Type B pancreatic cell (in vitro differentiated cells): ENCODE data around the gene C6orf89. TPM values are rescaled to one million over a fixed set of nuclear protein-coding genes. Genes with fewer than 3 reads are reported as not detected.
"Not testable (repeated sequence)": the region's sequence is repeated elsewhere in the genome, so short reads cannot be mapped to it uniquely, and the experiment has no call there.

Experiments used
- DNase-seq: peaks from one replicate; pipeline ENCODE4 v3.0.0; 2021; ENCODE audit warnings: mixed read lengths; ENCODE audit not compliant: unreplicated experiment; ENCODE audit errors: extremely low spot score
- H3K27ac Mint-ChIP-seq: 2 replicates; pipeline ENCODE4 v1.8.0; 2021; ENCODE audit warnings: mild to moderate bottlenecking, mixed read lengths
- H3K27me3 Mint-ChIP-seq: 2 replicates; pipeline ENCODE4 v1.8.0; 2021; ENCODE audit warnings: mixed read lengths
- H3K36me3 Mint-ChIP-seq: 2 replicates; pipeline ENCODE4 v1.8.0; 2021; ENCODE audit warnings: mixed read lengths
- H3K4me1 Mint-ChIP-seq: one replicate; pipeline ENCODE4 v1.8.0; 2021; ENCODE audit warnings: mixed read lengths; ENCODE audit not compliant: unreplicated experiment
- H3K4me3 Mint-ChIP-seq: 2 replicates; pipeline ENCODE4 v1.8.0; 2021; ENCODE audit warnings: mild to moderate bottlenecking, mixed read lengths
- H3K9me3 Mint-ChIP-seq: 2 replicates; pipeline ENCODE4 v1.8.0; 2021; ENCODE audit warnings: mixed read lengths
- CTCF ChIP-seq: fragments of 200-600 bp; sonication (generic); conservative IDR thresholded peaks from 2 replicates; pipeline ENCODE4 v1.5.0; 2021; ENCODE audit warnings: antibody characterized with exemption, mild to moderate bottlenecking
- total RNA-seq: library from RNA; stranded (reverse); gene quantifications from 2 replicates; pipeline ENCODE4 v1.2.1, GENCODE V29; 2021; ENCODE audit warnings: low replicate concordance

Gene C6orf89
- total RNA-seq, 1 donor from 2014 or later, result 37.9 TPM

GRCh38 chr6:36944650-36945049 is 58.9 kb downstream of the C6orf89 start:
- H3K36me3 Mint-ChIP-seq, result no peaks in the 10 kb centered on the region
- H3K4me3 Mint-ChIP-seq, result no peak overlapping the region
- no peaks in the 10 kb centered on the region for H3K9me3 Mint-ChIP-seq
- no peaks in the 10 kb centered on the region for H3K4me1 Mint-ChIP-seq
- peak overlapping the region; percentile 21 for H3K27ac Mint-ChIP-seq
- peaks cover 7% of the 10 kb centered on the region for H3K27me3 Mint-ChIP-seq
- DNase-seq, result no peak
- no peak for TF ChIP-seq CTCF

GRCh38 chr6:36945301-36945700 is 59.5 kb downstream of the C6orf89 start:
- no peak overlapping the region for H3K4me3 Mint-ChIP-seq
- H3K27me3 Mint-ChIP-seq, result peaks cover 5% of the 10 kb centered on the region
- H3K27ac Mint-ChIP-seq, result no peak overlapping the region
- no peaks in the 10 kb centered on the region for H3K9me3 Mint-ChIP-seq
- H3K36me3 Mint-ChIP-seq, result no peaks in the 10 kb centered on the region
- no peak for DNase-seq
- no peak for TF ChIP-seq CTCF
- H3K4me1 Mint-ChIP-seq, result no peaks in the 10 kb centered on the region

- TF ChIP-seq CTCF, result no peak
- H3K9me3 Mint-ChIP-seq, result no peaks in the 10 kb centered on the region
- DNase-seq, result no peak
Observed at GRCh38 chr6:36946526-36946925, 60.8 kb downstream of the C6orf89 start.

GRCh38 chr6:36947570-36948351 is 62.0 kb downstream of the C6orf89 start:
- Mint-ChIP-seq H3K27ac (no peak overlapping the region), H3K27me3 (peaks cover 4% of the 10 kb centered on the region), H3K9me3 (no peaks in the 10 kb centered on the region), H3K4me3 (no peak overlapping the region), H3K36me3 (no peaks in the 10 kb centered on the region), H3K4me1 (no peaks in the 10 kb centered on the region)
- no peak for DNase-seq
- TF ChIP-seq CTCF, result no peak

More at GRCh38 chr6:36946526-36946925, 60.8 kb downstream of the C6orf89 start:
- Mint-ChIP-seq H3K4me1 (no peaks in the 10 kb centered on the region), H3K4me3 (no peak overlapping the region), H3K27ac (no peak overlapping the region), H3K36me3 (no peaks in the 10 kb centered on the region), H3K27me3 (peaks cover 4% of the 10 kb centered on the region)

- not testable (repeated sequence) for DNase-seq, H3K4me1 Mint-ChIP-seq, H3K36me3 Mint-ChIP-seq, H3K27ac Mint-ChIP-seq, H3K27me3 Mint-ChIP-seq, H3K4me3 Mint-ChIP-seq, H3K9me3 Mint-ChIP-seq
Observed at GRCh38 chr6:36949076-36949475, 63.3 kb downstream of the C6orf89 start.

- TF ChIP-seq CTCF, result no peak
- no peaks in the 10 kb centered on the region for H3K4me1 Mint-ChIP-seq
- no peak overlapping the region for H3K27ac Mint-ChIP-seq
- no peaks in the 10 kb centered on the region for H3K36me3 Mint-ChIP-seq
- H3K9me3 Mint-ChIP-seq, result no peaks in the 10 kb centered on the region
- no peak overlapping the region for H3K4me3 Mint-ChIP-seq
- H3K27me3 Mint-ChIP-seq, result no peaks in the 10 kb centered on the region
- no peak for DNase-seq
Observed at GRCh38 chr6:36949636-36950035, 63.9 kb downstream of the C6orf89 start.
